ENCODE results near the gene CDADC1.
A peak's percentile ranks its signal among the peaks of the same experiment; 100 is the strongest.

CDADC1 gene

DNA sequence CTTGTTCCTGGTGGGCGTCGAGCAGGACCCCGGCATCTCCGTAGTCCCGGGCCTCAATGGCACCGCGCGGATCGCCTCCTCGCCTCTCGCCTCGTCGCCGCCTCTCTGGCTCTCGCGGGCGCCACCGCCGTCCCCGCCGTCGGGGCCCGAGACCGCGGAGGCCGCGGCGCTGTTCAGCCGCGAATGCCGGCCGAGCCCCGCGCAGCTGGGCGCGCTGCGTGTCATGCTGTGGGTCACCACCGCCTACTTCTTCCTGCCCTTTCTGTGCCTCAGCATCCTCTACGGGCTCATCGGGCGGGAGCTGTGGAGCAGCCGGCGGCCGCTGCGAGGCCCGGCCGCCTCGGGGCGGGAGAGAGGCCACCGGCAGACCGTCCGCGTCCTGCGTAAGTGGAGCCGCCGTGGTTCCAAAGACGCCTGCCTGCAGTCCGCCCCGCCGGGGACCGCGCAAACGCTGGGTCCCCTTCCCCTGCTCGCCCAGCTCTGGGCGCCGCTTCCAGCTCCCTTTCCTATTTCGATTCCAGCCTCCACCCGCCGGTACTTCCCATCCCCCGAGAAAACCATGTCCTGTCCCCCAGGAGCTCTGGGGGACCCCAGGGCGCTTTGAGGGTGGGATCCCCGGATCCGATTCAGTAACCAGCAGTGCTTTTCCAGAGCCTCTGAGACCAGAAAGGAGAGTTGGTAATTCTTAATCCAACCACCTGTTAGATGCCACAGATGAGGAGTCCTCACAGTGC lies 26.7 kb upstream of the CDADC1 start:
- Histone ChIP-seq H3K4me2 (ENCODE audit: low read length) (no peak overlapping the region), H3K27ac (no peak overlapping the region), H3K9ac (no peak overlapping the region), H2AFZ (peak overlapping the region; percentile 60), H3K9me3 (ENCODE audit: control insufficient read depth, low read length) (no peaks in the 10 kb centered on the region), H3K27me3 (ENCODE audit: control insufficient read depth, insufficient read depth, low read length) (no peaks in the 10 kb centered on the region), H3K36me3 (ENCODE audit: control insufficient read depth, insufficient read depth, low read length) (no peaks in the 10 kb centered on the region), H3K4me1 (no peaks in the 10 kb centered on the region), H3K4me3 (ENCODE audit: low read depth, low read length) (no peak overlapping the region), H3K79me2 (no peaks in the 10 kb centered on the region)
- TF ChIP-seq, protein P1, sequence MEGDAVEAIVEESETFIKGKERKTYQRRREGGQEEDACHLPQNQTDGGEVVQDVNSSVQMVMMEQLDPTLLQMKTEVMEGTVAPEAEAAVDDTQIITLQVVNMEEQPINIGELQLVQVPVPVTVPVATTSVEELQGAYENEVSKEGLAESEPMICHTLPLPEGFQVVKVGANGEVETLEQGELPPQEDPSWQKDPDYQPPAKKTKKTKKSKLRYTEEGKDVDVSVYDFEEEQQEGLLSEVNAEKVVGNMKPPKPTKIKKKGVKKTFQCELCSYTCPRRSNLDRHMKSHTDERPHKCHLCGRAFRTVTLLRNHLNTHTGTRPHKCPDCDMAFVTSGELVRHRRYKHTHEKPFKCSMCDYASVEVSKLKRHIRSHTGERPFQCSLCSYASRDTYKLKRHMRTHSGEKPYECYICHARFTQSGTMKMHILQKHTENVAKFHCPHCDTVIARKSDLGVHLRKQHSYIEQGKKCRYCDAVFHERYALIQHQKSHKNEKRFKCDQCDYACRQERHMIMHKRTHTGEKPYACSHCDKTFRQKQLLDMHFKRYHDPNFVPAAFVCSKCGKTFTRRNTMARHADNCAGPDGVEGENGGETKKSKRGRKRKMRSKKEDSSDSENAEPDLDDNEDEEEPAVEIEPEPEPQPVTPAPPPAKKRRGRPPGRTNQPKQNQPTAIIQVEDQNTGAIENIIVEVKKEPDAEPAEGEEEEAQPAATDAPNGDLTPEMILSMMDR (IDR thresholded peaks at IDR 0.05): no peak

DNA sequence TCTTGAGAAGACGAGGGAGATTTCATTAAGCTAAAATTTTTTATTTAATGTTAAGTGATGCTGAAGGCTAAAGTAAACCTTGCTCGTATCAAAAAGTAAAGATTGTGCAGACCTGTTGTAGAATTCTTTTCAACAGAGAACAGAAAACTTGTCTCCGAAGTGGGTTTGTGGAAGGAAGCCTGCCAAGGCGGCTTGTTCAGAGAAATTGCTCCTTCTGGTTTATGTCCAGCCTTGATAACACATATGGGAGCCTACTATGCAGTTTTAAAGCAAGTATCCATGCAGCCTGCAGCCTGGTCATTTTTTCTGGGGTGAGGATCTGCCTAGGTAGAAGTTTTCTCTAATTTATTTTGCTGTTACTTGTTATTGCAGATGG lies 26.1 kb upstream of the CDADC1 start:
- no peaks in the 10 kb centered on the region for H3K36me3 ChIP-seq (ENCODE audit: control insufficient read depth, insufficient read depth, low read length)
- no peaks in the 10 kb centered on the region for H3K27me3 ChIP-seq (ENCODE audit: control insufficient read depth, insufficient read depth, low read length)
- no peaks in the 10 kb centered on the region for H3K9me3 ChIP-seq (ENCODE audit: control insufficient read depth, low read length)
- no peaks in the 10 kb centered on the region for H3K79me2 ChIP-seq
- no peak overlapping the region for H3K4me3 ChIP-seq (ENCODE audit: low read depth, low read length)
- H2AFZ ChIP-seq: no peak overlapping the region
- no peak overlapping the region for H3K9ac ChIP-seq
- H3K27ac ChIP-seq: no peak overlapping the region
- H3K4me1 ChIP-seq: no peaks in the 10 kb centered on the region
- no peak overlapping the region for H3K4me2 ChIP-seq (ENCODE audit: low read length)
- TF ChIP-seq, protein P1 (IDR thresholded peaks at IDR 0.05): no peak

DNA sequence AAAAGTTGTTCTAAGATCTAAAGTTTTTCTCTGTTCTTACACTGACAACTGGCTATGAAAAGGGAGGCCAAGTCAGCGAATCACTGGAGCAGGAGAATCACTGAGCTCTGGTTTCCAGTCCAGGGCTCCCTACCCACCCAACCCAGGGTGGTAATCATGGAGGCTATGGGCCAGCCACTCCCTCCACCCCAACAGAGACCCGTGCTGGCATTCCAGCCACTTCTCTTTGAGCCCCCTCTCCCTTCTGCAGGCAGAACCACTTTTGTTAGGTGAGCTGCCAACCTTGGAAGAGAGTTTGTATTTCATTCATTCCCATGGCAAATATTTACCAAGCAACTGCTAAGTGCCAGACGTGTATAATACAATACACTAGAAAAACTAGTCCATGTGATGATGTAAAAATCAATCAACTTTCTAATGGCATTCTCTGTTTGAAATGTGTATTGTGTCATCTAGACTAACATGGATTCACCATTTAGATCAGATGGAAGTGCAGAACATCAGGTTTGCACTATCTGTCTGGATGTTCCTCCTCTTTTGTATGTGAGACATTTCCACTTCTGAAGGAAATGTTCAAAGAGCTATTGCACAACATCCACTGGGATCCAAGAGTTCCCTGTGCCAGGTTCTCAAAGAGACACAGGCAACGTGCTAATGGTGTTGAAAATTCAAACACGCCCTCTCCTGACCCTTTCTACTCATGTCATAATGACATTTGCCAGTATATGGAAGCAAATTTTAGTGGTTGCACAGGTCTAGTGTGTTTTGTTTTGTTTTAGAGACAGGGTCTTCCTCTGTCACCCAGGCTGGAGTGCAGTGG lies 22.3 kb upstream of the CDADC1 start:
- H3K9ac ChIP-seq: no peak overlapping the region
- H3K36me3 ChIP-seq (ENCODE audit: control insufficient read depth, insufficient read depth, low read length): no peaks in the 10 kb centered on the region
- no peaks in the 10 kb centered on the region for H3K27me3 ChIP-seq (ENCODE audit: control insufficient read depth, insufficient read depth, low read length)
- no peaks in the 10 kb centered on the region for H3K4me1 ChIP-seq
- H3K9me3 ChIP-seq (ENCODE audit: control insufficient read depth, low read length): no peaks in the 10 kb centered on the region
- H2AFZ ChIP-seq: no peak overlapping the region
- H3K4me2 ChIP-seq (ENCODE audit: low read length): no peak overlapping the region
- no peaks in the 10 kb centered on the region for H3K79me2 ChIP-seq
- TF ChIP-seq, protein P1 (IDR thresholded peaks at IDR 0.05): no peak
- H3K4me3 ChIP-seq (ENCODE audit: low read depth, low read length): no peak overlapping the region
- no peak overlapping the region for H3K27ac ChIP-seq

DNA sequence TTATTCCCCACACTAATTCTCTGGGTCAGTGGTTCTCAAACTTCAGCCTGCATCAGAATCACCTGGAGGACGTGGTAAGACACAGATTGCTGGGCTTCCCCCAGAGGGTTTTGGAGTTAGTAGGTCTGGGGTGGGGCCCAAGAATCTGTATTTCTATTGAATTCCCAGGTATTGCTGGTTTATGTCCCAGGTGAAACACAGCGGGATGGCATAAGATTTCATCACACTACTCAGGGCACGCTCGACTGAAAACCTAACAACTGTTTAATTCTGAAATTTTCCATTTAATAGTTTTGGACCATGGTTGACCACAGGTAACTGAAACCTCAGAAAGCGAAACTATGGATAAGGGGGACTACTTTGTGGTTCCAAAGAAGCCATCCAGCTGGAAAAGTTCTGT lies 21.1 kb upstream of the CDADC1 start:
- H3K9ac ChIP-seq: no peak overlapping the region
- no peak overlapping the region for H3K4me3 ChIP-seq (ENCODE audit: low read depth, low read length)
- no peaks in the 10 kb centered on the region for H3K9me3 ChIP-seq (ENCODE audit: control insufficient read depth, low read length)

More for the DNA sequence above, 21.1 kb upstream of the CDADC1 start:
- Histone ChIP-seq H2AFZ (no peak overlapping the region), H3K27ac (no peak overlapping the region), H3K79me2 (no peaks in the 10 kb centered on the region), H3K4me2 (ENCODE audit: low read length) (no peak overlapping the region), H3K4me1 (no peaks in the 10 kb centered on the region), H3K36me3 (ENCODE audit: control insufficient read depth, insufficient read depth, low read length) (no peaks in the 10 kb centered on the region), H3K27me3 (ENCODE audit: control insufficient read depth, insufficient read depth, low read length) (no peaks in the 10 kb centered on the region)
- TF ChIP-seq, protein P1 (IDR thresholded peaks at IDR 0.05): no peak

Data from parathyroid adenoma (tissue), 2 donors.